ENCODE measurements around the gene CP.

The CP gene

GRCh38 chr3:149122721-149123578 lies 98.7 kb downstream of the CP start:
- DNase-seq, result no peak

All from anterior cingulate cortex (tissue), 58 donors.